HEK293 (cell line): ENCODE measurements around the gene LRIG3.

Experiments
- EGR2 ChIP-seq: fragments of 450-650 bp; formaldehyde crosslinking; IDR thresholded peaks from 2 replicates; pipeline ENCODE4 v1.5.1; 2016; ENCODE audit warnings: low read depth, missing biosample characterization, missing genetic modification characterization
- GLI2 ChIP-seq: fragments of 450-650 bp; formaldehyde crosslinking; IDR thresholded peaks from 2 replicates; pipeline ENCODE4; 2017; ENCODE audit warnings: missing biosample characterization, missing genetic modification characterization, low read depth, borderline replicate concordance
- IKZF3 ChIP-seq: fragments of 450-650 bp; IDR thresholded peaks from 2 replicates; pipeline ENCODE4 v1.5.0; 2018; ENCODE audit warnings: missing biosample characterization, mild to moderate bottlenecking, missing genetic modification characterization, moderate library complexity
- KLF7 ChIP-seq: fragments of 450-650 bp; formaldehyde crosslinking; IDR thresholded peaks from 2 replicates; pipeline ENCODE4 v1.5.1; 2016; ENCODE audit warnings: missing biosample characterization, missing genetic modification characterization, borderline replicate concordance
- MEIS1 ChIP-seq: sonication (generic); formaldehyde crosslinking; IDR thresholded peaks from 2 replicates; pipeline ENCODE4 v1.8.1; 2022; ENCODE audit warnings: missing genetic modification reagents, mild to moderate bottlenecking, borderline replicate concordance
- MZF1 ChIP-seq: fragments of 450-650 bp; formaldehyde crosslinking; IDR thresholded peaks from 2 replicates; pipeline ENCODE4 v1.5.1; 2017; ENCODE audit warnings: missing biosample characterization, missing genetic modification characterization, borderline replicate concordance
- PRDM1 ChIP-seq: fragments of 450-650 bp; formaldehyde crosslinking; IDR thresholded peaks from 2 replicates; pipeline ENCODE4; 2016; ENCODE audit warnings: missing biosample characterization, missing genetic modification characterization
- SALL2 ChIP-seq: fragments of 450-650 bp; formaldehyde crosslinking; IDR thresholded peaks from 2 replicates; pipeline ENCODE4 v1.5.0; 2017; ENCODE audit warnings: missing biosample characterization, mild to moderate bottlenecking, missing genetic modification characterization, borderline replicate concordance
- SETDB1 ChIP-seq: IDR thresholded peaks from one replicate; pipeline ENCODE4 v1.6.1; 2017; ENCODE audit warnings: mild to moderate bottlenecking, low read length, moderate library complexity, mixed read lengths; ENCODE audit not compliant: insufficient read length
- SP7 ChIP-seq: fragments of 450-650 bp; formaldehyde crosslinking; IDR thresholded peaks from 2 replicates; pipeline ENCODE4 v1.5.1; 2016; ENCODE audit warnings: missing biosample characterization, missing genetic modification characterization
- YY1 ChIP-seq: fragments of 450-650 bp; formaldehyde crosslinking; IDR thresholded peaks from 2 replicates; pipeline ENCODE4 v1.5.1; 2018; ENCODE audit warnings: missing biosample characterization, missing genetic modification characterization
- YY2 ChIP-seq: fragments of 450-650 bp; formaldehyde crosslinking; IDR thresholded peaks from 2 replicates; pipeline ENCODE4 v1.5.1; 2016; ENCODE audit warnings: missing biosample characterization, missing genetic modification characterization
- ZBTB1 ChIP-seq: fragments of 450-650 bp; formaldehyde crosslinking; IDR thresholded peaks from 2 replicates; pipeline ENCODE4 v1.5.1; 2016; ENCODE audit warnings: missing biosample characterization, missing genetic modification characterization
- ZBTB8A ChIP-seq: fragments of 450-650 bp; formaldehyde crosslinking; IDR thresholded peaks from 2 replicates; pipeline ENCODE4 v1.5.1; 2016; ENCODE audit warnings: missing biosample characterization, missing genetic modification characterization
- ZEB2 ChIP-seq: fragments of 450-650 bp; formaldehyde crosslinking; IDR thresholded peaks from 2 replicates; pipeline ENCODE4 v1.5.1; 2016; ENCODE audit warnings: missing biosample characterization, missing genetic modification characterization
- ZFP37 ChIP-seq: fragments of 450-650 bp; formaldehyde crosslinking; IDR thresholded peaks from 2 replicates; pipeline ENCODE4 v1.5.1; 2016; ENCODE audit warnings: missing biosample characterization, missing genetic modification characterization
- ZIC2 ChIP-seq: fragments of 450-650 bp; formaldehyde crosslinking; IDR thresholded peaks from 2 replicates; pipeline ENCODE4 v1.5.1; 2016; ENCODE audit warnings: missing biosample characterization, missing genetic modification characterization
- ZNF155 ChIP-seq: fragments of 450-650 bp; formaldehyde crosslinking; IDR thresholded peaks from 2 replicates; pipeline ENCODE4 v1.5.1; 2016; ENCODE audit warnings: missing biosample characterization, missing genetic modification characterization
- ZNF202 ChIP-seq: fragments of 450-650 bp; formaldehyde crosslinking; IDR thresholded peaks from 2 replicates; pipeline ENCODE4 v1.5.1; 2016; ENCODE audit warnings: missing biosample characterization, missing genetic modification characterization, borderline replicate concordance
- ZNF221 ChIP-seq: fragments of 450-650 bp; formaldehyde crosslinking; IDR thresholded peaks from 2 replicates; pipeline ENCODE4 v1.5.1; 2017; ENCODE audit warnings: missing biosample characterization, missing genetic modification characterization, borderline replicate concordance
- ZNF239 ChIP-seq: fragments of 450-650 bp; formaldehyde crosslinking; IDR thresholded peaks from 2 replicates; pipeline ENCODE4 v1.5.1; 2016; ENCODE audit warnings: missing biosample characterization, missing genetic modification characterization
- ZNF280C ChIP-seq: fragments of 450-650 bp; formaldehyde crosslinking; IDR thresholded peaks from 2 replicates; pipeline ENCODE4 v1.5.1; 2016; ENCODE audit warnings: missing biosample characterization, missing genetic modification characterization
- ZNF341 ChIP-seq: fragments of 450-650 bp; formaldehyde crosslinking; IDR thresholded peaks from 2 replicates; pipeline ENCODE4; 2016; ENCODE audit warnings: low read depth, missing biosample characterization, missing genetic modification characterization
- ZNF354C ChIP-seq: fragments of 450-650 bp; formaldehyde crosslinking; IDR thresholded peaks from 2 replicates; pipeline ENCODE4 v1.5.1; 2016; ENCODE audit warnings: missing biosample characterization, missing genetic modification characterization, low read depth, borderline replicate concordance
- ZNF404 ChIP-seq: fragments of 450-650 bp; formaldehyde crosslinking; IDR thresholded peaks from 2 replicates; pipeline ENCODE4 v1.5.1; 2017; ENCODE audit warnings: missing biosample characterization, missing genetic modification characterization
- ZNF423 ChIP-seq: fragments of 450-650 bp; formaldehyde crosslinking; IDR thresholded peaks from 2 replicates; pipeline ENCODE4 v1.5.1; 2016; ENCODE audit warnings: missing biosample characterization, missing genetic modification characterization
- ZNF426 ChIP-seq: fragments of 450-650 bp; formaldehyde crosslinking; IDR thresholded peaks from 2 replicates; pipeline ENCODE4 v1.5.1; 2017; ENCODE audit warnings: missing biosample characterization, missing genetic modification characterization, mild to moderate bottlenecking, inconsistent platforms, moderate library complexity
- ZNF48 ChIP-seq: fragments of 450-650 bp; formaldehyde crosslinking; IDR thresholded peaks from 2 replicates; pipeline ENCODE4 v1.5.1; 2016; ENCODE audit warnings: missing biosample characterization, missing genetic modification characterization
- ZNF501 ChIP-seq: fragments of 450-650 bp; formaldehyde crosslinking; IDR thresholded peaks from 2 replicates; pipeline ENCODE4 v1.5.1; 2016; ENCODE audit warnings: missing biosample characterization, missing genetic modification characterization
- ZNF610 ChIP-seq: fragments of 450-650 bp; formaldehyde crosslinking; IDR thresholded peaks from 2 replicates; pipeline ENCODE4 v1.5.1; 2016; ENCODE audit warnings: missing biosample characterization, missing genetic modification characterization, borderline replicate concordance
- ZNF624 ChIP-seq: fragments of 450-650 bp; formaldehyde crosslinking; IDR thresholded peaks from 2 replicates; pipeline ENCODE4 v1.5.1; 2017; ENCODE audit warnings: missing biosample characterization, missing genetic modification characterization
- ZNF645 ChIP-seq: fragments of 450-650 bp; formaldehyde crosslinking; IDR thresholded peaks from 2 replicates; pipeline ENCODE4; 2016; ENCODE audit warnings: missing biosample characterization, missing genetic modification characterization
- ZNF658 ChIP-seq: fragments of 450-650 bp; formaldehyde crosslinking; IDR thresholded peaks from 2 replicates; pipeline ENCODE4; 2016; ENCODE audit warnings: missing biosample characterization, missing genetic modification characterization
- ZNF707 ChIP-seq: fragments of 450-650 bp; formaldehyde crosslinking; IDR thresholded peaks from 2 replicates; pipeline ENCODE4 v1.5.1; 2016; ENCODE audit warnings: missing biosample characterization, missing genetic modification characterization
- ZSCAN4 ChIP-seq: fragments of 450-650 bp; formaldehyde crosslinking; IDR thresholded peaks from 2 replicates; pipeline ENCODE4 v1.5.1; 2017; ENCODE audit warnings: missing biosample characterization, missing genetic modification characterization
- ZXDB ChIP-seq: fragments of 450-650 bp; formaldehyde crosslinking; IDR thresholded peaks from 2 replicates; pipeline ENCODE4 v1.5.1; 2016; ENCODE audit warnings: missing biosample characterization, missing genetic modification characterization

The LRIG3 gene

GRCh38 chr12:58919231-58920101, 838 bp downstream of the LRIG3 start (continued):
- TF ChIP-seq ZNF423 (tag by site-specific recombination) (no peak), ZNF239 (tag by site-specific recombination) (no peak), MEIS1 (CRISPR knock-in tag) (no peak), GLI2 (no peak), ZNF341 (tag by site-specific recombination) (peak; percentile 45; the same call in 1 of the 2 replicates), ZNF155 (tag by site-specific recombination) (no peak), ZEB2 (peak; percentile 55; the same call in 1 of the 2 replicates), ZNF610 (tag by site-specific recombination) (no peak), KLF7 (peak; percentile 37; the same call in 1 of the 2 replicates), SETDB1 (no peak), MZF1 (tag by site-specific recombination) (peak; percentile 19; the same call in 1 of the 2 replicates), PRDM1 (tag by site-specific recombination) (peak; percentile 50; the same call in 1 of the 2 replicates), SALL2 (tag by site-specific recombination) (no peak), ZNF501 (tag by site-specific recombination) (peak; percentile 31; the same call in 1 of the 2 replicates), ZNF658 (no peak), ZNF624 (tag by site-specific recombination) (no peak), ZNF354C (tag by site-specific recombination) (no peak), ZNF707 (tag by site-specific recombination) (no peak), ZNF426 (tag by site-specific recombination) (no peak), ZNF280C (no peak), YY1 (tag by site-specific recombination) (no peak), ZFP37 (tag by site-specific recombination) (no peak; the same call in 1 of the 2 replicates), ZSCAN4 (tag by site-specific recombination) (no peak), ZNF645 (tag by site-specific recombination) (no peak), ZIC2 (tag by site-specific recombination) (no peak), ZBTB1 (no peak), ZNF202 (no peak), ZXDB (peak; percentile 58; the same call in 1 of the 2 replicates), SP7 (tag by site-specific recombination) (no peak; the same call in 1 of the 2 replicates), IKZF3 (peak; percentile 20), ZBTB8A (peak; percentile 75), ZNF404 (tag by site-specific recombination) (no peak), YY2 (tag by site-specific recombination) (no peak), EGR2 (tag by site-specific recombination) (peak; percentile 71), ZNF221 (no peak), ZNF48 (tag by site-specific recombination) (no peak)
